Measurements from ENCODE around the gene NUPR2.
A peak's percentile ranks its signal among the peaks of the same experiment; 100 is the strongest.
"Not testable (repeated sequence)": the region's sequence is repeated elsewhere in the genome, so short reads cannot be mapped to it uniquely, and the experiment has no call there.

The NUPR2 gene

DNA sequence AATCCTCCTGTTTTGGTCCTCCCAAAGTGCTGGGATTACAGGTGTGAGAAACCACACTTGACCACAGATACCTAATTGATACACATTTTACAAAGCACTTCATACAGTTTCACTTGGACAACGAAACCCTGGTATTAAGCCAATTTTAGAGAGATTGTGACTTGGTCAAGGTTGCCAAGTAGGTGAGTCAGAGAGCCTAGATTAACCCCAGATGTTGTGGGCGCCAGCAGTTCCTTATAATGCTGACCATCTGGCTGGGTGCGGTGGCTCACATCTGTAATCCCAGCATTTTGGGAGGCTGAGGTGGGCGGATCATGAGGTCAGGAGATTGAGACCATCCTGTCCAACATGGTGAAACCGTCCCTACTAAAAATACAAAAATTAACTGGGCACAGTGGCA is 18.5 kb downstream of the NUPR2 start:
- H3K4me3 ChIP-seq (ENCODE audit: control insufficient read depth, low read depth, low read length) = no peak overlapping the region
- TF ChIP-seq, protein P1, sequence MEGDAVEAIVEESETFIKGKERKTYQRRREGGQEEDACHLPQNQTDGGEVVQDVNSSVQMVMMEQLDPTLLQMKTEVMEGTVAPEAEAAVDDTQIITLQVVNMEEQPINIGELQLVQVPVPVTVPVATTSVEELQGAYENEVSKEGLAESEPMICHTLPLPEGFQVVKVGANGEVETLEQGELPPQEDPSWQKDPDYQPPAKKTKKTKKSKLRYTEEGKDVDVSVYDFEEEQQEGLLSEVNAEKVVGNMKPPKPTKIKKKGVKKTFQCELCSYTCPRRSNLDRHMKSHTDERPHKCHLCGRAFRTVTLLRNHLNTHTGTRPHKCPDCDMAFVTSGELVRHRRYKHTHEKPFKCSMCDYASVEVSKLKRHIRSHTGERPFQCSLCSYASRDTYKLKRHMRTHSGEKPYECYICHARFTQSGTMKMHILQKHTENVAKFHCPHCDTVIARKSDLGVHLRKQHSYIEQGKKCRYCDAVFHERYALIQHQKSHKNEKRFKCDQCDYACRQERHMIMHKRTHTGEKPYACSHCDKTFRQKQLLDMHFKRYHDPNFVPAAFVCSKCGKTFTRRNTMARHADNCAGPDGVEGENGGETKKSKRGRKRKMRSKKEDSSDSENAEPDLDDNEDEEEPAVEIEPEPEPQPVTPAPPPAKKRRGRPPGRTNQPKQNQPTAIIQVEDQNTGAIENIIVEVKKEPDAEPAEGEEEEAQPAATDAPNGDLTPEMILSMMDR (IDR thresholded peaks at IDR 0.05; ENCODE audit: control insufficient read depth, insufficient read depth, low read depth, low read length, missing control alignments) = no peak
- peak; percentile 85 for DNase-seq (ENCODE audit: low read depth)

DNA sequence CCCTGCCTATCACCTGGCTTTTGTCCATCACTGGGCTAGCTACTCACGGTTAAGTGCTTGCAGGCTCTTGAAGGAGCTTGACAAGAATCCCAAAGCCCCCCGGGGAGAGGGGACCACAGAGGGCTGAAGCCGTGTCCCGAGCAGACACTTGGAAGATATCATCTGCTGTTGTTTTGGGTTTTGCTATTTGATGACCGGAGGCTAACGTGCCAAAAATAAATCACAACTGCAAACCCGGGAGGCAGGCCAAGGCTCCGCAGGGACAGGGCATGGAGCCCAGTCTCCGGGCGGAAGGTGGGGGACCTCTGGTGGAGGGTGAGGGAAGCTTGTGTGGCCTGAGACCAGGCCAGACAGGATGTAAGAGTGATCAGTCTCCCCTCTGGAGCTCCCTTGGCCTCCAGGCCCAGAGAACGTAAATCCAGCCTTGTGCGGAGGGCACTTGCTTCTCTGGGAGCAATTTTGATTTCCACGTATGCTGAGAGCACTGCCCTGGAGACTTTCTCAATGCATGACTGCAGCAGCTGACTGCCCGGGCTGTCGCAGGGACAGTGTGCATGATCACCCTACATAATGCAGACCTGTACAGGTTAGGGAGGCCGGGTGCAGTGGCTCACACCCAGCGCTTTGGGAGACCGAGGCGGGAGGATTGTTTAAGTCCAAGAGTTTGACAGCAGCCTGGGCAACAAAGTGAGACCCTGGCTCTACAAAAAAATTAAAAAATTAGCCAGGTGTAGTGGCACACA is 23.3 kb downstream of the NUPR2 start, which contains the start of gene PHKG1:
PHKG1 (minus strand) TSS at position 164 of the 743 bp plus-strand sequence. CDS start 4,011 bp downstream, outside the sequence.
- DNase-seq (ENCODE audit: low read depth) = peak; percentile 72

DNA sequence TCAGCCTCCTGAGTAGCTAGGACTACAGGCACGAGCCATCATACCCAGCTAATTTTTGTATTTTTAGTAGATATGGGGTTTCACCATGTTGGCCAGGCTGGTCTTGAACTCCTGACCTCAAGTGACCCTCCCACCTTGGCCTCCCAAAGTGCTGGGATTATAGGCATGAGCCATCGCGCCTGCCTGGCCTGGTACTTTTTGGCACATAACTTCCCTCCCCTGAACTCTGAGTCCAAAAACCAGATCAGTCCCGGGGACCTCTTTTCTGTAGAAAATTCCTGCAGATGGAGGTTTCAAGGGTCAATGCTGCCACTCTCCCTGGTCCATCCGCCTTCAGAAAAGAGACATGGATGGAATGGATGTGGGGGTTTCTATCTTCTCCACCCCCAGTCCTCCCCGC is 23.8 kb downstream of the NUPR2 start:
- not testable (repeated sequence) for DNase-seq (ENCODE audit: low read depth); H3K4me3 ChIP-seq (ENCODE audit: control insufficient read depth, low read depth, low read length)

More for the DNA sequence above, 23.3 kb downstream of the NUPR2 start, which contains the start of gene PHKG1:
- TF ChIP-seq, protein P1 (IDR thresholded peaks at IDR 0.05; ENCODE audit: control insufficient read depth, insufficient read depth, low read depth, low read length, missing control alignments) = peak; percentile 77
- H3K4me3 ChIP-seq (ENCODE audit: control insufficient read depth, low read depth, low read length) = no peak within 1 kb of the TSS

DNA sequence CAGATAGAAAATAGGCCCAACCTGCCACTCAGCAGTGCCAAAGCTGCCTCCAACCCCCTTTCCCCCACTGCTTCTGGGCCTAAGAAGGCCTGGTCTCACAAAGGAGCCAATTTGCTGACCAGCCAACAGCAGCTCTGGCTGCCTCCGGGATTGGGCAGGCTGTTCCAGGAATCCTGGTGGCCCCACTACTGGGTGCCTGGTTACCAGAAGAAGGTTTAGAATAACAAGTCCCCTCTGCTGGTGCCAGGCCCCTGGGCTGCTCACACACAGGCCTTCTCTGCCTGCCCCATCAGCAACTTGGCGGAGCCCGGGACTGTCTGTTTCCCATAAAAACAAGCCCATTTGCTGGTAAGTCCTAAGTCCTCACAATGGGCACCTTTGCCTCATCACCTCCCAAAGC is 24.6 kb downstream of the NUPR2 start:
- DNase-seq (ENCODE audit: low read depth) = no peak
- no peak overlapping the region for H3K4me3 ChIP-seq (ENCODE audit: control insufficient read depth, low read depth, low read length)
- TF ChIP-seq, protein P1 (IDR thresholded peaks at IDR 0.05; ENCODE audit: control insufficient read depth, insufficient read depth, low read depth, low read length, missing control alignments) = no peak

DNA sequence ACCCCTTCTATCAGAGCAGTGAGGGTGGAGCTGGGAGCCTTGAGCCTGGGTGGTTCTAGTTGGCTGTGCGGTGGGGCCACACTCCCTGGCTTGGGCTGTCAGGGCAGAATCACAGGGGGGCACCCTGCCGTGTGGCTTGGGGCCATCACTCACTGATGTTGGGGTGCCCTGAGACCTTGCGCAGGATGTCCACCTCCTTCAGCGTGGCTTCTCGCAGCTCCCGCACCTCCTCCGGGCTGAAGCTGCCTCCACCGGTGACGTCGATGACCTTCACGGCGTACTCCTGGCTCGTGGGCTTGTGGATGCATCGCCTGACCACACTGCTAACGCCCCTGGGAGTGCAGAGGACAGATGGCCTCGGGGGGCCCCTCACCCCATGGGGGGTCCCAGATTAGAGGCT is 28.8 kb downstream of the NUPR2 start:
- no peak overlapping the region for H3K4me3 ChIP-seq (ENCODE audit: control insufficient read depth, low read depth, low read length)
- DNase-seq (ENCODE audit: low read depth) = no peak
- TF ChIP-seq, protein P1 (IDR thresholded peaks at IDR 0.05; ENCODE audit: control insufficient read depth, insufficient read depth, low read depth, low read length, missing control alignments) = no peak

DNA sequence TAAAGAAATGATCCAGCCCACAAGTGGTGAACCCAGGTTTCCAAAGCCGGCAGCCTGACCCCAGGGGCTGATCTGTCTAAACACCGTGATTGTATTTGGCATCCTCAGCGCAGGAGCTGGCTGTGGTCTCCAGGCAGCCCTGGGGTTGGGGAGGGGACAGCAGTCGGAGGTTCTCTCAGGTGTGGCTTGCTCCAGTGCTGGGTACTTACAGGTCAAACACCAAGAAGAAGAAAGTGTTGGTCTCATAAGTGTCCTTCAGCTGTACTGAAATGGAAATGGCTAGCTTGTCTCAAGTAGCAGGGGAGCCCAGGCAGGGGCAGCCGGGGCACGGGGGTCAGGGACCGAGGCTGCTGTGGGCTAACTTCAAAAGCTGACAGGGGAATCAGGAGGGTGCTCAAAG is 29.5 kb downstream of the NUPR2 start:
- TF ChIP-seq, protein P1 (IDR thresholded peaks at IDR 0.05; ENCODE audit: control insufficient read depth, insufficient read depth, low read depth, low read length, missing control alignments) = no peak
- no peak for DNase-seq (ENCODE audit: low read depth)
- no peak overlapping the region for H3K4me3 ChIP-seq (ENCODE audit: control insufficient read depth, low read depth, low read length)

DNA sequence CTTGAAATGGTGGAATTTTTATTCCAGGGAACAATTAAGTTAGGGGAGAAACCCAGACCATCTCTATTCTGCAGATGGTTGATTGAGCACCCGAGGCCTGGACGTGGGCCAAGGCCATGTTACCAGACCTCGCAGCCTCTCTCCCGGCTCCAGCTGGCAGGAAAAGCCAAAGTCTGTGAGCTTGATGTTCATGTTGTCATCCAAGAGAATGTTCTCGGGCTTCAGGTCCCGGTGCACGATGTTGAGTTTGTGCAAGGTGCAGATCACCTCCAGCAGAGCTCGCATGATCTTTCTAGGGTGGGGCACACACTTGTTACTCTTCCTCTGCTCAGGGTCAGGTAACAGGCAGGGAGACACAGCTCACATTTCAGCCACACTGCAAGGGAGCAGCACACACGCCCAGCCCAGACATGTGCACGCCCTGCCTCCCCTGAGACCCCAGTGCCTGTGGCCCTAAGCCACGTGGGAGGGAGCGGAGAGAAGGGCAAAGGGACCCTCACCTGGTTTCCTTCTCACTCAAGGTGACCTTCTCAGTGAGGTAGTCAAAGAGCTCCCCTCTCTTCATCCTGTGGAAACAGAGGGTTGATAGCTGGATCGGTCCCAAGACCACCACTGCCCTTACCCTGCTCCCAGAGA is 32.9 kb downstream of the NUPR2 start:
- DNase-seq (ENCODE audit: low read depth) = no peak
- no peak overlapping the region for H3K4me3 ChIP-seq (ENCODE audit: control insufficient read depth, low read depth, low read length)
- TF ChIP-seq, protein P1 (IDR thresholded peaks at IDR 0.05; ENCODE audit: control insufficient read depth, insufficient read depth, low read depth, low read length, missing control alignments) = no peak

All from AG09309 (cell line).